SU-DHL-6 (cell line): ENCODE measurements around the gene UNC5A.

ENCODE experiments used
- CTCF ChIP-seq: fragments of 200-600 bp; sonication (generic); IDR thresholded peaks from one replicate; pipeline ENCODE4 v1.5.1; 2017; ENCODE audit warnings: antibody characterized with exemption, mild to moderate bottlenecking, low read length, moderate library complexity; ENCODE audit not compliant: insufficient read depth, poor library complexity, severe bottlenecking
- EZH2phosphoT487 ChIP-seq: fragments of 200-600 bp; sonication (generic), shearing (Covaris generic); conservative IDR thresholded peaks from 2 replicates; pipeline ENCODE4 v1.6.1; 2018; ENCODE audit warnings: mild to moderate bottlenecking, antibody characterized with exemption, low read length, moderate library complexity, mixed read lengths

- TF ChIP-seq CTCF = no peak
- no peak for TF ChIP-seq EZH2phosphoT487
Measured at GRCh38 chr5:176829320-176829719, 19.0 kb downstream of the UNC5A start.
